GM19025 (cell line): ENCODE data around the gene ZC3HAV1L.
"Not testable (repeated sequence)": the region's sequence is repeated elsewhere in the genome, so short reads cannot be mapped to it uniquely, and the experiment has no call there.

Experiments
- ATAC-seq: cut with Tn5 transposase; IDR thresholded peaks from one replicate; pipeline ENCODE4 v1.9.1; 2021; ENCODE audit warnings: mild to moderate bottlenecking, low read depth, moderate library complexity; ENCODE audit not compliant: unreplicated experiment

The ZC3HAV1L gene

DNA sequence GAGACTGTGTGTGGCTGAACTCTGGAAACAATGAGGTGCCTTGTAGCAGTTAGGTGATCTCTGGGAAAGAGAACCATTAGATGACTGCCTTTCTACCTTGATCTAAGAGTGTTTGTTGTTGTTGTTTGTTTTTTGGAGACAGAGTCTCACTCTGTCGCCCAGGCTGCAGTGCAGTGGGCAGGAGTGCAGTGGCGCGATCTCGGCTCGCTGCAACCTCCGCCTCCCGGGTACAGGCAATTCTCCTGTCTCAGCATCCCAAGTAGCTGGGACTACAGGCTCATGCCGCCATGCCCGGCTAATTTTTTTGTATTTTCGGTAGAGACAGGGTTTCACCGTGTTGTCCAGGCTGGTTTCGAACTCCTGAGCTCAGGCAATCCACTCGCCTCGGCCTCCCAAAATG lies 18.8 kb upstream of the ZC3HAV1L start:
- not testable (repeated sequence) for ATAC-seq

GRCh38 chr7:139054101-139054500 lies 18.3 kb upstream of the ZC3HAV1L start:
- ATAC-seq: no peak

GRCh38 chr7:139051655-139052054 lies 15.8 kb upstream of the ZC3HAV1L start:
- ATAC-seq: no peak

DNA sequence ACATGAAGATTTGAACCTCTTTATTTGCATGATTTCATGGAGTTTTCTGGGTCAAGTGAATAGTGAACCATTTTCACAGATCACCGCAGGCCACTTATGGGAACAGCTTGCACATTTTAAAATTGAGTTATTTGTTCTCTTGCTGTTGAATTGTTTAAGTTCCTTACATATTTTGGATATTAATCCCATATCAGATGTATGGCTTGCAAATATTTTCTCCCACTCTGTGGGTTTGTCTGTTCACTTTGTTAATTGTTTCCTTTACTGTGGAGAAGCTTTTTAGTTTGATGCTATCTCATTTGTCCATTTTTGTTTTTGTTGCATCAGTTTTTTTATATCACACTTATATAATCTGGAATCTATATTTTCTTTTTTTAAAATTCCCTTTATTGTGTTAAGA lies 14.1 kb upstream of the ZC3HAV1L start:
- no peak for ATAC-seq

- no peak for ATAC-seq
Measured at GRCh38 chr7:139049111-139049510, 13.3 kb upstream of the ZC3HAV1L start.

DNA sequence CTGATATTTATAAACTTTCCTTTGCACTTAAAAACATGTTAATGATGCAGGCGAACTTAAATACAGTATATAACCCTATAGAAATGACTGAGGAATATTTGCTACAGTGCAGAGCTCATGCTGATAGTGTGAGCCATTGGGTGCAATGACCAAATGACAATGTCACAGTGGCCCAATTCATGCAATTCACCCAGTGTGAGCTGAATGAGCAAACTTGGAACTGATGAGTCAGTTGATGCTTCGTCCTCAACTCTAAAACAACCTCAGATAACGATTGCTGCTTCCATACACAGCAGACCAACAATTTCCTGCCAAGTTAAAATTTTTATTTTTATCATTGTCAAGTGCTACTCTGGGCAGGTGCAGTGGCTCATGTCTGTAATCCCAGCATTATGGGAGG lies 12.1 kb upstream of the ZC3HAV1L start:
- no peak for ATAC-seq

- ATAC-seq: no peak
Measured at GRCh38 chr7:139046143-139046542, 10.3 kb upstream of the ZC3HAV1L start.

DNA sequence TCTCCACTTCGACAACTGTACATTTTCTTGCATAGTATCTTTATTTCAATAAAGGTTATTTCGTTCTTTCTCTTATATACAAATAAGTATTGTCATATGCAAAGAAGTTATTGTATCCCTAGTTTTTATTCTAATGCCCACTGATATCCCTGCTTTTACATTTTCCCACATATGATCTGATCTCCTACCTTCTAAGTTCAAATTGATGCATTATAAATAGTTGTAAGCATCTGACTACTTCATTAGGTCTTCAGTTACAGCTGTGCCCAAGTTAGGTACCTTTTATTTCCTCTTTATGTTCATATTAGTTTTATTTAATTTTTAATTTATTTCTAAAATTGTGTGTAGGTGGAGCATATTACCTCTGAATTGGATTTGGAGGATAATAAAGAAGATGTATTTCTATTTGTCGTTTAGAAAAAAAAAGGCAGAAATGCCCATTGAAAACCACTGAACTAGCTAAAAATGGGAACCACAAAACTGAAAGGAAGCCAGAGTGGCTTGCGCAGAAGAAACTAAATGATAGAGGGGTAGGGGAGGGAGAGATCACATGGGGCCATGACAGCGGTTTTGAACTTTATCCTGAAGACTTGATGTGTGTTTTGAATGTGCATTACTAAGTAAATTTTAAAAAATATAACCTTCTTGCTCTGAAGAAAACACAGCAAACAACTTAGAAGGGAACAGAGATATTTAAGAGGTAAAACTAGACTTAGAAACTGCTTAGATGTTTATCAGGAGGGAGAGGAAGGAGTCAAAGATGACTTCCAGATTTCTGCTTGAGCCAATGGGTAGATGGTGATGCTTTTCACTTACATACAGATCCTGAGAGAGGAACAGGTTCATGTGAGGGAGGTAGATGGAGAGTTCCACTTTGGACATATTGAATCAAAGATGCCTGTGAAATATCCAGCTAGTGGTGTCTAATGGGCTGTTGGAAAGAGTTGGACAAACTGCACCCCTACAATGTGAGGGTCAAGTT lies 9.3 kb upstream of the ZC3HAV1L start:
- ATAC-seq: no peak

DNA sequence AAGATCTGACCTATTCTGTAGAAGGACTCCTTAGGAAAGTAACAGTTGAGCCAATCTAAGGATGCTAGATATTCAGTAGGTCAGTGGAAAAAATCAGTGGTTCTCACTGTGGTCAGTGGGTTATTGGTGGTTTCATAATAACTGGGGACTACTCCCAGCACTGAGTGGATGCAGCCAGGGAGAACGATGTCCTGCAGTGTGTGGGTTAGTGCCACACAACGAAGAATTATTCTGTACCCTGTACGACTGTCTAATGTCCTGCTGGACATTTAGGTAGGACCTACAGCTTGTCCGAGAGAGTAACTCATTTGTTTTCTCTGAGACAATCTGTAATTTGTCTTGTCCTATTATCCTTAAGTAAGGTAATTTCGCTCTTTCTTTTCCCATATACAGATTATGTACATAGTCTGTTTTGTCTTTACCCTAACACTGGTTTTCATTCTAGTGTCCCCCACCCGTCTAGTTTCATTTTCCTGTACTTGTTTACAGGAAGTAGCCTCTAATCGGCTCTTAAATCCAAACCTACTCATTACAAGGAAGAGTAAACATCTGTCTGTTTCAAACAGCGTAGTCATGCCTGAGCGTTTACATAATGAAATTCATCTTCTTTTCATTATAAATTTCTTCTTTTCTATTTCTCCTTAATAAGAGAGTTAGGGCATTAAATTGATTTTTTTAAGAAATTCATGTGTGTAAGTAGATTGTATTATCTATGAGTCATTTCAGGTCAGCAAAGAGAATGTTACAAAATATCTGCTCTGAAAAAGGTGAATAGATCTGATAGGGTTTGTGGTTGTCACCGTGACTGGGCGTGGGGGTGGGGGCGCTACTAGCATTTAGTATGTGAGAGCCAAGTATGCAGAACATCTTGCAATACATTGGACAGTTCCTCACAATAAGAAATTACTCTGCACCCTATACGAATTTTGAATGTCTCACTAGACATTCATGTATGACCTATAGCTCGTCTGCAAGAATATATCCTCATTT lies 8.3 kb upstream of the ZC3HAV1L start:
- no peak for ATAC-seq

DNA sequence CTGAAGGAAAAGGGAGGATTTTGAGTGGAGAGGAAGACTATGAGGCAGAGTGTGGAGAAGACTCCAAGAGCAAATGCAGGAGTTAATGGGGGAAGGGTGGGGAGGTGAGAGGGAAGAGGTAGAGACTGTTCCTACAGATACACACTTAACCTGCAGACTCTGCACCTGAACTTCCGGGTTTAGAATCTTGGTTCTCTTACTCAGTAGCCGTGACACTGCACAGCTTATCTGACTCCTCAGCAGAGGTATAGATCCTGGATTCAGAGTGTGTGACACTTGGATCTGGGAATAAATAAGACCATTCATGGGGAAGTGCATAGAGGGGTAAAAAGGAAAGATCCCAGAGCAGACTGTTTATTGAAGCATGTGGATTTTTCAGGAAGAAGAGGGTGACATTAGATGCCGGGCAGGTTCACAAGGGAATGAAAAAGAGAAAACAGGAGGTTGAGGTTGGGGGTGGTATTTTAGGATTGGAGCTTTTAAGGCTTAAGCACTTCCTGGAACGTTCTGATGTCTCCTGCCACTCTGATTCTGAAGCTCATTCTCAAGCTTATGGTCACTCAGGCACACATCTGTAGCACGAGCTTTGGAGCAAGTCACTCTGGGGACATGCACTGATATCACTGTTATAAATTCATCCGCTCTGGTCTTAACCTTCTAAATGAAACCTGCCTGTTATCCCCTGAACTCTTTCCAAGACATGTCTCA lies 5.7 kb upstream of the ZC3HAV1L start:
- no peak for ATAC-seq

GRCh38 chr7:139038691-139039090 lies 2.8 kb upstream of the ZC3HAV1L start:
- ATAC-seq: no peak

- no peak for ATAC-seq
Measured at GRCh38 chr7:139036901-139037300, 1.1 kb upstream of the ZC3HAV1L start.

DNA sequence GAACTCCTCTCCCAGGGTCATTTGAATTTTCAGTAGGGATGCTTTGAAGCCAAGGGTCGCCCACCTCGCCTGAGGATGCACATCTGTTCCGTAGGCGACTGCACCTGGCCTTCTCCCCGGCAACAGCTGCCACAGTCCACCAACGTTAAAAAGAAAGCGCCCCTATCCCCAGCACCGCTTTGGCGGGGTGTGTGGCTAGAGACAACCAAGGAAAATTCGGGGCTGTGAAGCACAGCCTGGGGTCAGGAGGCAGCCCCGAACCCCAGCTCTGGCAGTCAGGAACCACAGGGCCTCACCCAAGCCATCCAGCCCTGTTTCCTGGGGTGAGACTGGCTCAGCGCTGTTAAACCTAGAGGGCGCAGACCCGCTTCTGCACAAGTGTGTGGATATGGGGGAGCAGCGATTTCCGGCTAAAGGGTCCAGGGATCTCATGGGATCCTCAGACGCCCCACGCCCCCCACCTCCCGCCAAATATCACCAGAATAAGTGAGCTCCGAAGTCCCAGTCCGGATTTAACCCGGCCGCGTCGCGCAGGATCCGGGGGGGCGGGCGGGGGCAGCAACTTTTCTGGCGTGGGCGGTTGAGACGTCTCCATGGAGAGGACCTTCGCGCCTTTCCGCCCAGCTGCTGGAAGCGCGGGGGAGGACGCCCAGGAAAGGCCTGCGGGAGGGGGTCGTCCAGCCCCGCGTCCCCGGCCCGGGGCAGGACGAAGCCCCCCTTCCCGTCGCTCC lies 822 bp downstream of the ZC3HAV1L start:
- peak; percentile 18 for ATAC-seq

GRCh38 chr7:139034336-139034735 lies 1.5 kb downstream of the ZC3HAV1L start:
- ATAC-seq: no peak

DNA sequence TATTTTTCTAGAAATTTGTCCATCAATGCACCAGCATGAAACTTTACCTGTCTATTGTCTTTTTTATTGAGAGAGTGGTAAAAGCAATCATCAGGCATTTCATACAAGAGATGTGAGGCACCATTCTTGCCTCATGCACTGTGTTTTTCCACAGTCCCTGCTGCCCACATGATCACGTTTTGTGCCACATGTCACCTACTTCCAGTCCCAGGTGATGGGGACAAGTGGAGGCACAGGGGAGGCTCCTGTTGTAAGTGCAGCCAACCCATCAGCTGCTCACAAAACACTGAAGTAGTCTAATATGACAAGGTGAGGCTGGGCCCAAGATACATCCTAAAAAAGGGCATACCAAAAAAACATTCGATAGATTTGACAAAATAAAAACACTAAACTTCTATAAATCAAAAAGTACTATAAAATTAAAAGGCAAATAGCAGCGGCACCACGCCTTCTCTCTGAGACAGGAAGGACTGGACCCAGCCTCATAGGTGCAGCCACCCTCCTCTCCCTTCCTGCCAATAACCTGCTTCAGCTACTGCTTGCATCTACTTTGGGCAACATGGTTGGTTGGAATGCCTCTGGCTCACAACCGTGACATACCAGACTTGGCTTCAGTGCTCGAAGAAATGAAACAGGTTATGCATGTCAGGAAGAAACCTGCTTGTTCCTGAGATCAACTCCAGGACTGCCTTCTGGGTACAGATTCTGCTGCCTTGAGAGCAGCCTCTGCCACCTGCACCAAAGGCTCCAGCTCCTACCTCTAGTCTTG lies 2.3 kb downstream of the ZC3HAV1L start:
- no peak for ATAC-seq

DNA sequence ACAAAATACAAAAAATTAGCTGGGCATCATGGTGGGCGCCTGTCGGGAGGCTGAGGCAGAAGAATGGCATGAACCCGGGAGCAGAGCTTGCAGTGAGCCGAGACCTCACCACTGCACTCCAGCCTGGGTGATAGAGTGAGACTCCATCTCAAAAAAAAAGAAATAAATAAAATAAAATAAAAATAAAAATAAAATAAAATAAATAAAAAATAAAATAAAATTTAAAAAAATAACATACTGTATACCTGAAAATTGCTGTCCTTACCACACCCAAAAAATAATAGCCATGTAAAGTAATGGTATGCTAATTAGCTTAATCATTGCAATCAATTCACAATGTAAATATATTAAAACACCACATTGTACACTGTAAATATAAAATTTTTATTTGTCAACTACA lies 3.4 kb downstream of the ZC3HAV1L start:
- ATAC-seq: no peak

DNA sequence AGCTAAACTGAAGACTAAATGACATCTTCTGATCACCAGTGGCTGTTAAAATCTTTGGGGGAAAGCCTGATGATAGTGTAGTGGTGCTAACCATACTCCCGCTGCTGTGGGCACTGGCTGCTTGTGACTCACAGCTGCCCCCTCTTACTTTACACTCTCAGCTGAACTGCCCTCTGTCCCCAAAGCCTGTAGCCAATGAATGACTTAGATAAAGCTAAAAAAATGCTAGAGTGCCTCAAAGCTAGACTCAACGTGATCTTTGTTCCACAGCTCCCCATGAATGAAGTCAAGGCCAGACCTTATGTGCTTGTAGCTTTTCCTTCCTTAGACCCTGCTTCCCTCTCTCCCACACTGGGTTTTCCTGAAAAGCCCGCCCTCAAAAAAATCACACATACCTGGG lies 6.5 kb downstream of the ZC3HAV1L start:
- ATAC-seq: no peak

- ATAC-seq: no peak
Measured at GRCh38 chr7:139026551-139026950, 9.3 kb downstream of the ZC3HAV1L start.

- ATAC-seq: not testable (repeated sequence)
Measured at GRCh38 chr7:139025861-139026260, 10.0 kb downstream of the ZC3HAV1L start.
